Brain microvascular endothelial cell (primary cell): ENCODE data around the gene ZMYND10.

Experiments
- DNase-seq: peaks from one replicate; pipeline ENCODE4 v3.0.0-alpha.2; 2020
- H3K27ac ChIP-seq: fragments of 250-450 bp; sonication (Bioruptor Pico); 2 replicates; pipeline ENCODE4 v1.5.1; 2020; ENCODE audit warnings: mild to moderate bottlenecking, moderate library complexity
- H3K27me3 ChIP-seq: fragments of 250-450 bp; sonication (Bioruptor Pico); replicated peaks from 2 replicates; pipeline ENCODE4 v1.5.1; 2020; ENCODE audit warnings: mild to moderate bottlenecking
- H3K36me3 ChIP-seq: fragments of 250-450 bp; sonication (Bioruptor Pico); replicated peaks from 2 replicates; pipeline ENCODE4 v1.5.1; 2020; ENCODE audit warnings: mild to moderate bottlenecking
- H3K4me3 ChIP-seq: 2 replicates; pipeline ENCODE4 v1.5.1; 2011; ENCODE audit warnings: low read depth, mild to moderate bottlenecking, control low read depth, low read length, moderate library complexity
- CTCF ChIP-seq: IDR thresholded peaks from 2 replicates; pipeline ENCODE4 v1.5.1; 2011; ENCODE audit warnings: low read depth, mild to moderate bottlenecking, moderate library complexity, low read length, control low read depth, inconsistent platforms; ENCODE audit errors: missing control alignments
- in situ Hi-C: cut with HindIII; loops from 2 replicates; pipeline ENCODE4 v1.10.0; 2017; ENCODE audit warnings: low sequenced_read_pairs, low pct_ligation_motif_present

ZMYND10 gene

GRCh38 chr3:50350527-50351322, 5.2 kb upstream of the ZMYND10 start, which contains the start of the genes CYB561D2 and NPRL2:
CYB561D2 (plus strand) TSS chr3:50350862; CDS start chr3:50351434, 572 bp downstream.
NPRL2 (minus strand) TSS chr3:50350775; CDS start chr3:50350652, 123 bp downstream.
- TF ChIP-seq CTCF, result no peak
- peak; percentile 85 for DNase-seq
- in situ Hi-C loops, result no loop called here
- Histone ChIP-seq H3K4me3 (peak within 1 kb of the TSS; percentile 96), H3K27me3 (no peaks in the 10 kb centered on the region), H3K27ac (peak within 1 kb of the TSS; percentile 83), H3K36me3 (peaks cover 29% of the 10 kb centered on the region)

GRCh38 chr3:50350213-50350526, 4.6 kb upstream of the ZMYND10 start:
- TF ChIP-seq CTCF, result no peak
- Histone ChIP-seq H3K4me3 (peak overlapping the region; percentile 96), H3K27me3 (no peaks in the 10 kb centered on the region), H3K27ac (peak overlapping the region; percentile 83), H3K36me3 (peaks cover 26% of the 10 kb centered on the region)
- no peak for DNase-seq
- in situ Hi-C loops, result no loop called here

- peak; percentile 49 for DNase-seq
- H3K4me3 ChIP-seq, result no peak overlapping the region
- in situ Hi-C loops, result no loop called here
- peak; percentile 74 for TF ChIP-seq CTCF
- H3K27me3 ChIP-seq, result no peaks in the 10 kb centered on the region
- peaks cover 2% of the 10 kb centered on the region for H3K36me3 ChIP-seq
- no peak overlapping the region for H3K27ac ChIP-seq
These were observed 1.8 kb upstream of the ZMYND10 start for GRCh38 chr3:50347187-50347813.

GRCh38 chr3:50345008-50345407, 524 bp downstream of the ZMYND10 start:
- no peak for TF ChIP-seq CTCF
- no peak overlapping the region for H3K27ac ChIP-seq
- H3K36me3 ChIP-seq, result peaks cover 2% of the 10 kb centered on the region
- no peaks in the 10 kb centered on the region for H3K27me3 ChIP-seq
- no peak for DNase-seq
- H3K4me3 ChIP-seq, result no peak overlapping the region
- in situ Hi-C loops, result no loop called here

- Histone ChIP-seq H3K4me3 (no peak overlapping the region), H3K36me3 (peaks cover 2% of the 10 kb centered on the region), H3K27me3 (no peaks in the 10 kb centered on the region), H3K27ac (no peak overlapping the region)
- in situ Hi-C loops, result no loop called here
- DNase-seq, result no peak
- peak; percentile 34 for TF ChIP-seq CTCF
These were observed 2.5 kb downstream of the ZMYND10 start for GRCh38 chr3:50342813-50343633.
